Breast epithelium (tissue), 3 donors: ENCODE data around the gene ZNF431.

Source experiments
- CTCF ChIP-seq, 3 donors: fragments of 450-650 bp; IDR thresholded peaks; one replicate each; pipeline ENCODE4 v1.5.1; 2016 to 2017; ENCODE audit warnings: antibody characterized with exemption in 3 of 3, mild to moderate bottlenecking in 3 of 3, moderate library complexity in 3 of 3
- POLR2A ChIP-seq: fragments of 450-650 bp; IDR thresholded peaks from one replicate; pipeline ENCODE4 v1.6.1; 2016; ENCODE audit warnings: antibody characterized with exemption, mild to moderate bottlenecking, moderate library complexity
- POLR2AphosphoS5 ChIP-seq, 3 donors: sonication (generic); formaldehyde crosslinking; IDR thresholded peaks; one replicate each; pipeline ENCODE4 v1.6.1; 2017; ENCODE audit warnings: antibody characterized with exemption in 3 of 3

GRCh38 chr19:21147540-21147939 lies 5.7 kb downstream of the ZNF431 start:
- TF ChIP-seq CTCF (IDR thresholded peaks at IDR 0.05) (no peak), POLR2A (no peak), POLR2AphosphoS5 (IDR thresholded peaks at IDR 0.05) (no peak)
